ENCODE measurements around the gene EGR4. TPM values are rescaled to one million over a fixed set of nuclear protein-coding genes. Genes with fewer than 3 reads are reported as not detected.

EGR4 gene
- total and polyA plus RNA-seq, 2 of the 4 experiments (the other 2 are of a cell fraction): not detected

GRCh38 chr2:73341039-73341438, 47.7 kb upstream of the EGR4 start:
- Histone ChIP-seq H3K9me3 (ENCODE audit: control insufficient read depth, insufficient read depth, low read length) (no peaks in the 10 kb centered on the region), H3K9ac (ENCODE audit: low read depth, low read length) (no peak overlapping the region), H3K56ac (ENCODE audit: extremely low read depth, insufficient read depth, low read length) (no peak overlapping the region), H2BK5ac (ENCODE audit: low read depth, low read length, poor library complexity, severe bottlenecking) (no peak overlapping the region), H3K27ac (ENCODE audit: insufficient read depth, low read length) (no peak overlapping the region), H3K23ac (ENCODE audit: low read depth, low read length) (no peak overlapping the region), H3K4ac (ENCODE audit: low read depth, low read length) (no peak overlapping the region), H2AK5ac (ENCODE audit: low read depth, low read length) (no peak overlapping the region), H4K8ac (ENCODE audit: low read depth in 2 of 2, low read length in 2 of 2) (no peak overlapping the region), H2AFZ (replicated peaks; ENCODE audit: low read length, poor library complexity) (no peak overlapping the region), H4K20me1 (ENCODE audit: insufficient read depth, low read length) (no peaks in the 10 kb centered on the region), H3K4me1 (ENCODE audit: control insufficient read depth, insufficient read depth, low read length) (no peaks in the 10 kb centered on the region), H3K79me1 (ENCODE audit: low read depth in 1 of 2, low read length in 2 of 2) (no peaks in the 10 kb centered on the region), H2BK120ac (ENCODE audit: low read depth, low read length) (no peak overlapping the region), H3K4me3 (ENCODE audit: insufficient read depth, low read depth, low read length) (no peak overlapping the region), H2BK15ac (ENCODE audit: low read depth, low read length) (no peak overlapping the region), H3K14ac (replicated peaks; ENCODE audit: low read depth, low read length) (no peak overlapping the region), H3K27me3 (ENCODE audit: control insufficient read depth, insufficient read depth, low read length) (peaks cover 8% of the 10 kb centered on the region), H3K9me1 (ENCODE audit: insufficient read depth, low read length) (no peaks in the 10 kb centered on the region), H4K91ac (ENCODE audit: insufficient read depth, low read depth, low read length) (no peak overlapping the region), H3K36me3 (ENCODE audit: control insufficient read depth, insufficient read depth, low read length) (no peaks in the 10 kb centered on the region), H3K4me2 (ENCODE audit: low read depth, low read length) (no peak overlapping the region), H2BK20ac (ENCODE audit: low read depth, low read length) (no peak overlapping the region), H2AK9ac (replicated peaks; ENCODE audit: low read depth, low read length, poor library complexity) (no peak overlapping the region), H4K5ac (ENCODE audit: low read depth, low read length) (no peak overlapping the region), H3K18ac (ENCODE audit: low read depth, low read length) (no peak overlapping the region)
- POLR2A ChIA-PET (ENCODE audit: unreplicated experiment): no interaction called here
- WGBS, 2 experiments (ENCODE audit: extremely low coverage in 2 of 2, insufficient read length in 1 of 2): no CpG with 5 or more reads among the region's 3 CpGs
- intact Hi-C loops (cut with micrococcal nuclease): no loop called here
- dilution Hi-C loops (cut with HindIII; ENCODE audit: low sequenced_read_pairs, unreplicated experiment): no loop called here
- ATAC-seq (ENCODE audit: low read depth) (no peak), DNase-seq (no peak)
- CTCF ChIA-PET: no interaction called here
- no TSS peak for BruUV-seq (replicated peaks)
- in situ Hi-C loops (cut with MboI; ENCODE audit: low sequenced_read_pairs): no loop called here
- TF ChIP-seq NFE2L2 (IDR thresholded peaks at IDR 0.05; ENCODE audit: low read depth, low read length) (no peak), MXI1 (IDR thresholded peaks at IDR 0.05; ENCODE audit: borderline replicate concordance, low read depth, low read length) (no peak), ELK1 (IDR thresholded peaks at IDR 0.05; ENCODE audit: borderline replicate concordance, low read depth, low read length) (no peak)
- TF ChIP-seq, protein P1, sequence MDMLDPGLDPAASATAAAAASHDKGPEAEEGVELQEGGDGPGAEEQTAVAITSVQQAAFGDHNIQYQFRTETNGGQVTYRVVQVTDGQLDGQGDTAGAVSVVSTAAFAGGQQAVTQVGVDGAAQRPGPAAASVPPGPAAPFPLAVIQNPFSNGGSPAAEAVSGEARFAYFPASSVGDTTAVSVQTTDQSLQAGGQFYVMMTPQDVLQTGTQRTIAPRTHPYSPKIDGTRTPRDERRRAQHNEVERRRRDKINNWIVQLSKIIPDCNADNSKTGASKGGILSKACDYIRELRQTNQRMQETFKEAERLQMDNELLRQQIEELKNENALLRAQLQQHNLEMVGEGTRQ (IDR thresholded peaks at IDR 0.05; ENCODE audit: low read depth, low read length): no peak

Measured in IMR-90 (cell line).